ENCODE data around the gene KDF1.

GRCh38 chr1:26959722-26960624, at the start of gene KDF1:
- no peak for TF ChIP-seq EZH2 (IDR thresholded peaks at IDR 0.05; ENCODE audit: low read depth)
- TF ChIP-seq, protein P1, sequence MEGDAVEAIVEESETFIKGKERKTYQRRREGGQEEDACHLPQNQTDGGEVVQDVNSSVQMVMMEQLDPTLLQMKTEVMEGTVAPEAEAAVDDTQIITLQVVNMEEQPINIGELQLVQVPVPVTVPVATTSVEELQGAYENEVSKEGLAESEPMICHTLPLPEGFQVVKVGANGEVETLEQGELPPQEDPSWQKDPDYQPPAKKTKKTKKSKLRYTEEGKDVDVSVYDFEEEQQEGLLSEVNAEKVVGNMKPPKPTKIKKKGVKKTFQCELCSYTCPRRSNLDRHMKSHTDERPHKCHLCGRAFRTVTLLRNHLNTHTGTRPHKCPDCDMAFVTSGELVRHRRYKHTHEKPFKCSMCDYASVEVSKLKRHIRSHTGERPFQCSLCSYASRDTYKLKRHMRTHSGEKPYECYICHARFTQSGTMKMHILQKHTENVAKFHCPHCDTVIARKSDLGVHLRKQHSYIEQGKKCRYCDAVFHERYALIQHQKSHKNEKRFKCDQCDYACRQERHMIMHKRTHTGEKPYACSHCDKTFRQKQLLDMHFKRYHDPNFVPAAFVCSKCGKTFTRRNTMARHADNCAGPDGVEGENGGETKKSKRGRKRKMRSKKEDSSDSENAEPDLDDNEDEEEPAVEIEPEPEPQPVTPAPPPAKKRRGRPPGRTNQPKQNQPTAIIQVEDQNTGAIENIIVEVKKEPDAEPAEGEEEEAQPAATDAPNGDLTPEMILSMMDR (conservative IDR thresholded peaks at IDR 0.05) = no peak; the same call in 1 of the 2 replicates

Measured in PC-9 (cell line).